H9 (cell line): Measurements from ENCODE around the gene MCU. TPM values are rescaled to one million over a fixed set of nuclear protein-coding genes. Genes with fewer than 3 reads are reported as not detected.

Experiments used
- DNase-seq: peaks from one replicate; pipeline ENCODE4 v3.0.0-alpha.2; 2017
- H2AFZ ChIP-seq: one replicate; pipeline ENCODE4 v1.6.1; 2013; ENCODE audit warnings: mild to moderate bottlenecking, low read length, control low read depth, moderate library complexity
- H2AK5ac ChIP-seq: 2 replicates; pipeline ENCODE4 v1.6.1; 2013; ENCODE audit warnings: low read length, control low read depth, mixed read lengths; ENCODE audit not compliant: insufficient read length
- H2BK120ac ChIP-seq: one replicate; pipeline ENCODE4 v1.6.1; 2013; ENCODE audit warnings: low read depth, mild to moderate bottlenecking, low read length, control low read depth, inconsistent platforms; ENCODE audit not compliant: poor library complexity, severe bottlenecking
- H2BK12ac ChIP-seq: 2 replicates; pipeline ENCODE4 v1.6.1; 2013; ENCODE audit warnings: low read length, control low read depth, mixed read lengths, low read depth; ENCODE audit not compliant: insufficient read length
- H2BK15ac ChIP-seq: 2 replicates; pipeline ENCODE4 v1.6.1; 2013; ENCODE audit warnings: low read depth, low read length, control low read depth
- H2BK20ac ChIP-seq: one replicate; pipeline ENCODE4 v1.6.1; 2013; ENCODE audit warnings: low read depth, mild to moderate bottlenecking, low read length, control low read depth, inconsistent platforms; ENCODE audit not compliant: poor library complexity, severe bottlenecking
- H2BK5ac ChIP-seq: 2 replicates; pipeline ENCODE4 v1.6.1; 2013; ENCODE audit warnings: low read length, control low read depth, mixed read lengths; ENCODE audit not compliant: insufficient read length
- H3K14ac ChIP-seq: 2 replicates; pipeline ENCODE4 v1.6.1; 2013; ENCODE audit warnings: low read length, control low read depth; ENCODE audit not compliant: insufficient read depth
- H3K18ac ChIP-seq: 2 replicates; pipeline ENCODE4 v1.6.1; 2013; ENCODE audit warnings: low read depth, mild to moderate bottlenecking, mixed read lengths, low read length, control low read depth; ENCODE audit not compliant: insufficient read length
- H3K23ac ChIP-seq: 2 replicates; pipeline ENCODE4 v1.6.1; 2013; ENCODE audit warnings: low read length, control low read depth, mixed read lengths, low read depth; ENCODE audit not compliant: insufficient read length
- H3K23me2 ChIP-seq: 2 replicates; pipeline ENCODE4 v1.6.1; 2013; ENCODE audit warnings: low read depth, mild to moderate bottlenecking, mixed read lengths, low read length, control low read depth; ENCODE audit not compliant: insufficient read length, poor library complexity, severe bottlenecking
- H3K27ac ChIP-seq: 2 replicates; pipeline ENCODE4 v1.5.1; 2013; ENCODE audit warnings: low read length, control low read depth, mixed read lengths, low read depth; ENCODE audit not compliant: insufficient read length
- H3K27me3 ChIP-seq: 2 replicates; pipeline ENCODE4 v1.6.1; 2013; ENCODE audit warnings: low read length, control low read depth, inconsistent platforms; ENCODE audit not compliant: insufficient read depth
- H3K4ac ChIP-seq: 2 replicates; pipeline ENCODE4 v1.6.1; 2013; ENCODE audit warnings: low read depth, mild to moderate bottlenecking, control low read depth, inconsistent platforms, low read length, moderate library complexity
- H3K4me1 ChIP-seq: 2 replicates; pipeline ENCODE4 v1.6.1; 2013; ENCODE audit warnings: low read length, control low read depth, inconsistent platforms; ENCODE audit not compliant: insufficient read depth
- H3K4me2 ChIP-seq: 2 replicates; pipeline ENCODE4 v1.6.1; 2013; ENCODE audit warnings: low read length, control low read depth, mixed read lengths; ENCODE audit not compliant: insufficient read length, insufficient read depth
- H3K56ac ChIP-seq: 2 replicates; pipeline ENCODE4 v1.6.1; 2013; ENCODE audit warnings: low read depth, mild to moderate bottlenecking, mixed read lengths, low read length, control low read depth; ENCODE audit not compliant: insufficient read length
- H3K79me1 ChIP-seq: 2 replicates; pipeline ENCODE4 v1.6.1; 2013; ENCODE audit warnings: low read depth, mild to moderate bottlenecking, moderate library complexity, low read length, control low read depth, inconsistent platforms; ENCODE audit not compliant: insufficient read depth, poor library complexity, severe bottlenecking
- H3K79me2 ChIP-seq: 2 replicates; pipeline ENCODE4 v1.6.1; 2013; ENCODE audit warnings: low read length, control low read depth, inconsistent platforms; ENCODE audit not compliant: insufficient read depth
- H3K9ac ChIP-seq: 2 replicates; pipeline ENCODE4 v1.6.1; 2013; ENCODE audit warnings: low read length, control low read depth, mixed read lengths; ENCODE audit not compliant: insufficient read length; ENCODE audit errors: extremely low read depth
- H3K9me3 ChIP-seq: one replicate; pipeline ENCODE4 v1.6.1; 2013; ENCODE audit warnings: low read depth, low read length, inconsistent platforms; ENCODE audit not compliant: control insufficient read depth
- H3T11ph ChIP-seq: one replicate; pipeline ENCODE4 v1.6.1; 2013; ENCODE audit warnings: mild to moderate bottlenecking, low read length, control low read depth, inconsistent platforms
- H4K20me1 ChIP-seq: one replicate; pipeline ENCODE4 v1.6.1; 2013; ENCODE audit not compliant: control insufficient read depth, insufficient read length, insufficient read depth
- H4K5ac ChIP-seq: 2 replicates; pipeline ENCODE4 v1.6.1; 2013; ENCODE audit warnings: low read depth, mild to moderate bottlenecking, mixed read lengths, low read length, control low read depth; ENCODE audit not compliant: insufficient read length
- H4K8ac ChIP-seq: replicated peaks from 2 replicates; pipeline ENCODE4 v1.6.1; 2013; ENCODE audit warnings: low read length, control low read depth, mixed read lengths, low read depth; ENCODE audit not compliant: insufficient read length
- H4K91ac ChIP-seq: 2 replicates; pipeline ENCODE4 v1.6.1; 2013; ENCODE audit warnings: low read depth, mild to moderate bottlenecking, moderate library complexity, mixed read lengths, low read length, control low read depth; ENCODE audit not compliant: insufficient read length
- H3K27ac Mint-ChIP-seq, 3 experiments: 2 replicates in 2 of 3; 3 replicates in 1 of 3; pipeline ENCODE4 v1.8.0; 2020 to 2021; ENCODE audit warnings: mixed read lengths in 3 of 3, mild to moderate bottlenecking in 1 of 3, moderate library complexity in 1 of 3
- H3K27me3 Mint-ChIP-seq: 2 replicates; pipeline ENCODE4 v1.8.0; 2021; ENCODE audit warnings: low read depth, mild to moderate bottlenecking, moderate library complexity, mixed read lengths
- H3K36me3 Mint-ChIP-seq, 3 experiments: 2 replicates in 2 of 3; 3 replicates in 1 of 3; pipeline ENCODE4 v1.8.0; 2020 to 2021; ENCODE audit warnings: low read depth in 3 of 3, mixed read lengths in 3 of 3; ENCODE audit not compliant: insufficient read depth in 1 of 3
- H3K4me1 Mint-ChIP-seq, 2 experiments: 2 replicates each; pipeline ENCODE4 v1.8.0; 2020; ENCODE audit warnings: mixed read lengths in 2 of 2
- H3K4me3 Mint-ChIP-seq, 2 experiments: 2 replicates in 1 of 2; 3 replicates in 1 of 2; pipeline ENCODE4 v1.8.0; 2020 to 2021; ENCODE audit warnings: mild to moderate bottlenecking in 2 of 2, mixed read lengths in 2 of 2, moderate library complexity in 1 of 2
- H3K9me3 Mint-ChIP-seq, 2 experiments: 2 replicates in 1 of 2; 3 replicates in 1 of 2; pipeline ENCODE4 v1.8.0; 2020; ENCODE audit warnings: mild to moderate bottlenecking in 2 of 2, mixed read lengths in 2 of 2, moderate library complexity in 1 of 2
- CTCF ChIP-seq: fragments of 200-600 bp; sonication (generic); conservative IDR thresholded peaks from 3 replicates; pipeline ENCODE4 v1.8.0; 2021; ENCODE audit warnings: antibody characterized with exemption, mild to moderate bottlenecking
- WGBS: extraction: QIAGEN DNeasy Blood & Tissue Kit; methylation state at CpG from one replicate; pipeline ENCODE4 v1.1.7; 2013; ENCODE audit warnings: missing lambda C conversion rate, low lambda C conversion rate, mixed read lengths; ENCODE audit not compliant: insufficient read length; ENCODE audit errors: extremely low coverage; 5-methylcytosine and 5-hydroxymethylcytosine counted together
- total RNA-seq: library from RNA; stranded (reverse); gene quantifications from 2 replicates; pipeline ENCODE4 v1.2.1, GENCODE V29; 2021

MCU gene
- total RNA-seq, 1 experiment from 2014 or later = 36.6 TPM

- no peak overlapping the region for H3T11ph ChIP-seq
- no peak overlapping the region for H4K91ac ChIP-seq
- no peaks in the 10 kb centered on the region for H3K9me3 ChIP-seq
- Mint-ChIP-seq H3K27me3 (no peaks in the 10 kb centered on the region), H3K36me3 (peaks cover 0 to 12% (median 0%) of the 10 kb centered on the region in 3 experiments; a peak in 4 of 7 replicates), H3K9me3 (no peaks in the 10 kb centered on the region), H3K27ac (peak overlapping the region; percentile 15 to 78 (median 49); a peak in 4 of 7 replicates), H3K4me1 (peaks cover 6 to 11% of the 10 kb centered on the region in 2 experiments; a peak in 3 of 4 replicates), H3K4me3 (no peak overlapping the region)
- no peak overlapping the region for H2BK120ac ChIP-seq
- H4K8ac ChIP-seq = no peak overlapping the region
- H3K27me3 ChIP-seq = no peaks in the 10 kb centered on the region
- H3K23me2 ChIP-seq = no peaks in the 10 kb centered on the region
- no peak overlapping the region for H3K9ac ChIP-seq
- H3K79me1 ChIP-seq = peaks cover 5% of the 10 kb centered on the region
- H3K18ac ChIP-seq = no peak overlapping the region
- 0 out of 2 replicates have a peak, but pooled peaks cover 3% of the 10 kb centered on the region for H3K4me1 ChIP-seq
- peaks cover 2% of the 10 kb centered on the region; the same call in 1 of the 2 replicates for H3K79me2 ChIP-seq
- H3K23ac ChIP-seq = no peak overlapping the region
- H2BK5ac ChIP-seq = no peak overlapping the region
- DNase-seq = no peak
- no peak overlapping the region for H2AK5ac ChIP-seq
- H4K5ac ChIP-seq = no peak overlapping the region
- H2BK20ac ChIP-seq = no peak overlapping the region
- no peak overlapping the region for H3K4me2 ChIP-seq
- H3K27ac ChIP-seq = no peak overlapping the region
- H2AFZ ChIP-seq = no peak overlapping the region
- H2BK12ac ChIP-seq = no peak overlapping the region
- no peak for TF ChIP-seq CTCF
- H2BK15ac ChIP-seq = no peak overlapping the region
- no peak overlapping the region for H3K4ac ChIP-seq
- H4K20me1 ChIP-seq = no peaks in the 10 kb centered on the region
- no peak overlapping the region for H3K14ac ChIP-seq
- no peak overlapping the region for H3K56ac ChIP-seq
- WGBS = no CpG with 5 or more reads among the region's 2 CpGs
These were observed 20.2 kb downstream of the MCU start for GRCh38 chr10:72712136-72712535.
